H54 (cell line): ENCODE data around the gene TTK.
"Not testable (repeated sequence)": the region's sequence is repeated elsewhere in the genome, so short reads cannot be mapped to it uniquely, and the experiment has no call there.

Experiments used
- DNase-seq: peaks from one replicate; pipeline ENCODE4 v3.0.0; 2011; ENCODE audit warnings: low spot score, mixed read lengths; ENCODE audit not compliant: insufficient read length
- FAIRE-seq: peaks from 3 replicates; lab custom pipeline; 2011; peaks lifted over from hg19 to GRCh38; lab: Jason Lieb, UNC
- POLR2A ChIP-seq: IDR thresholded peaks from 2 replicates; pipeline ENCODE4 v1.6.1; 2011; ENCODE audit warnings: low read depth, mild to moderate bottlenecking, low read length

Gene TTK

DNA sequence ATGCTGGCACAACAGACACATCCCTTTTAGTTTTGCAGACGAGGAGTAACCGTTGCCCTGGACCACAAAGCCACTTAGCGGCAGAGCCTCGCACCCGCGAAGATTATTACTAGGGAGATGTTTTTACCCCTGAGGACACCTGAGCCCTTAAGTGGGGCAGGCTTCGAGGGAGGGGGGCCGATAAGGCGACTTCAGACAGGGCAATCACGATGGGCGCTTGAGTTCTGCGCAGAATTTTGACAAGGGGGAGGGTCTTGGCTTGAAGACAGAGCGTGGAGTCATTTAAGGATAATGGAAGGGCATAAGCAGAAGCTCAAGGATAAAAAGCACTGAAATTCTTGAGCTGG is 650 bp upstream of the TTK start:
- FAIRE-seq: no peak
- TF ChIP-seq POLR2A: no peak
- no peak for DNase-seq

DNA sequence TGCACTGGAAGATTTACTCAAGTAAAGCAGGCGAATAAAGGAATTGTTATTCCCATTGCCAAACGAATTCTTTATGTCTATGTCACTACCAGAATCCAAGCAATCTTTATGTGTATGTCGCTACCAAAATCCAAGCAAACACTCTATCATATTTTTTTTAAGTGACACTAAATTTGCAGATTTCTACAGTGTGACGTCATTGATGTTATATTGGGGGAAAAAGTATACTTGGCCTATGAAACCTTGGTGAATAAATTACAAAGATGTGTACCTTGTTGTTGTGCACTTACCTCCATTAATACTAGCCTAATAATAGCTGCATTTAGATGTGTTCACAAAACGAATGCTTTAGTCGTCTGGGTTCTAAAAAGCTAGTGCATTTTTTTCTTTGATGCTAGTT is 957 bp downstream of the TTK start:
- no peak for FAIRE-seq
- TF ChIP-seq POLR2A: no peak
- no peak for DNase-seq

DNA sequence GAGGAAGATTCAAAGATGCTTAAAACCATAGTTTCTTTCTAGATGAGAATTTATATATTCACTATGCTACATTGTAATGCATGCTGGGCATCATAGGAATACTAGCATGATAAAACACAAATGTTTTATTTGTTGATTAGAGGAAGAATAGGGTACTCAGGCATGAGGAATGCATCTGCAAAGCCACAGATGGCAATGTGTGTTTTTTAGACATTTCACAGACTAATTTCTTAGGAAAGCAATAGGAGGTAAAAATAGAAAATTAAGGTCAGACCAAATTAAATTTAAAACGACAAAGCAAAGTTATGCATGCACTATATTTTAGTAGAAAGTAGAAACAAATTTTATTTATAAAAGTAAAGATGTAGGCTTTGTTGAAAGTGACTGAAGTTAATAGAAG is 2.1 kb downstream of the TTK start:
- FAIRE-seq (no peak), DNase-seq (no peak)

DNA sequence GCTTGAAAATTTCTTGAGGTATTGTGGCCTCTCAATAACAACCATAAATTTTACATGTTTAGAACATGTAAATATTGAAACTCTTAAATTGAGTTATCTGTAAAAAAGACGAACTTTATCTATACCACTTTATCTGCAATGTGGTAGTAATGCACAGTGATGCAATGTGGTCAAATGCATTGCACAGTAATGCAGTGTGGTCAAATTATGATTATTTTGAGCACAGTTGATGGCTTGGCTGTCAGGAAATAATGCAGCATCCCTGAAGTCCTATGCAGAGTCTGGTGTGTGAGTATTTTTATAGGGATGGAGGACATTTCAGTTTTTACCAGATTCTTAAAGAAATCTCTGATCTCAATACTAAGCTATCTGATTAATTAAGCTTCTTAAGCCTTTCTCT is 5.1 kb downstream of the TTK start:
- DNase-seq (no peak), FAIRE-seq (no peak)
- TF ChIP-seq POLR2A: no peak

More for the DNA sequence above, 2.1 kb downstream of the TTK start:
- TF ChIP-seq POLR2A: no peak

DNA sequence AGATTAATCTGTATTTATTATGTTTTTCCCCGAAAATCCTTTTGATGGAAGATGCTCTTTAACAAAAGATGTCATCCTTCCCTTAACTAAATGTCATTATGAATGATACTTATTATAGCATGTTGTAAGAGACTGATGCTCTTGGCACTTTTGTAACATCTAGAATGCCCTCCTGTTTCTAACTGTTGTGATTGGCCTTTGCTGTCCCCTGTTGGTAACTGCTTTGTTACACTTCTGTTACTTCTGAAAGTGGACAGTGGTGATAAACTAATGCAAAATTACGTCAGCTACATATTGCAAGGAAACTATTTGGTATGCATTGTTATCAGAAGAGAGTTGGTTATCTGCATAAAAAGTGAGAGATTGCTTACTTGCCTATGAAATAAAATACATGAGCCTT is 5.8 kb downstream of the TTK start:
- TF ChIP-seq POLR2A: no peak
- DNase-seq (no peak), FAIRE-seq (peak; percentile 38)

DNA sequence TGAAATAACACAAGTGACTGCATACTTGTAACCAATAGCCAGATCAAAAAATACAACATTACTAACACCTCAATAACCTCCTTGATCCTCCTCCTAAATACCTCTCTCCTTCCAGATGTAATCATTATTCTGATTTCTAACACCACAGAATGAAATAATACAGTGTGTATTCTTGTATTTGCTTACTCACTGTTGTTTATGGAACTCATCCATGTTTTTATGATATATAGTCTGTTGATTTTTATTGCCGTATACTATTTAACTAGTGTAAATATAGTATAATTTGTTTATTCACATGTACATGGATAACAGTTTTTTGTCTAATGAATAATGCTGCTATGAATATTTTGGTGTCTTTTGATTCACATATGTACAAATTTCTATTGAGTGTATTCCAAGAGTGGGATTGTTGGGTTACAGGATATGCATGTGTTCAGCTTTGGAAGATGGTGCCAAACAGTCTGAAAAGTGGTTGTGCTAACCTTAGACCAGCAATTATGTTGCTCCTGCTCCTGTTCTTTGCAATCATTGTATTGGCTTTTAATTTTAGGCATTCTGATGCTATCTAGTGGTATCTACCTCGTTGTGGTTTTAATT is 11.5 kb downstream of the TTK start:
- peak; percentile 27 for FAIRE-seq
- no peak for TF ChIP-seq POLR2A
- DNase-seq: no peak

DNA sequence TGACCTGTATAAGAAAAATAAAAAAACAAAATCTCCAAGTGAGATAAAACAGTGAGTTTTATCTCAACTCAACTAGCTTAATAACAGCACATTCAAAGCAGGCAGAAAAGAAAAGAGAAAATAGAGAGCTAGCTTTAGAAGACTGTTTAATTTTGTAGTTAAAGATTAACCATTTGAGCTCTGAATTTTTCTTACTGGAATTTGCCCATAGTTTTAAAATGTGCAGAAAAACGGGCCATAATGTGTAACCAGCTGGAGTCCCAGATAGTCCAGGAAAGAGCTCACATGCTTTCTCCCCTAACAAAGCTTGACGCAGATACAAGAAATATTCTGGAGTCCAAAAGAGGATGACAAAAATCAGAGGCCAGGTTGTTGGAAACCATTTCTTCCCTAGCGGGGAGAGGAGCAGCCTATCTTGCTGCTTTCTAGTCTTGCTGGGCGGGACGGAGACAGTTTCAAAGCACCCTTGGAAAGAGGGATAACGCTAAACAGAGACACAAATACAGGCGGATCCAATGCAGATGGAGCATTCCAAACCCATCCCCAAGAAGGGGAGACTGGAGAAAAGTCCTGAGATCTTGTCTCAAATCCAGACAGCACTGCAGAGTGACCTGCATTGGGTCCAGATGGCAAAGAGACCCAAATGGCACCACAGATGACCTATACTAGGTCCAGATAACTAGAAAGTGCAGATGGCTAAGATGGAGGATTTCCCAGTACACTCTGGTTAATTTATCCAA is 16.1 kb downstream of the TTK start:
- no peak for DNase-seq
- no peak for TF ChIP-seq POLR2A
- FAIRE-seq: no peak

DNA sequence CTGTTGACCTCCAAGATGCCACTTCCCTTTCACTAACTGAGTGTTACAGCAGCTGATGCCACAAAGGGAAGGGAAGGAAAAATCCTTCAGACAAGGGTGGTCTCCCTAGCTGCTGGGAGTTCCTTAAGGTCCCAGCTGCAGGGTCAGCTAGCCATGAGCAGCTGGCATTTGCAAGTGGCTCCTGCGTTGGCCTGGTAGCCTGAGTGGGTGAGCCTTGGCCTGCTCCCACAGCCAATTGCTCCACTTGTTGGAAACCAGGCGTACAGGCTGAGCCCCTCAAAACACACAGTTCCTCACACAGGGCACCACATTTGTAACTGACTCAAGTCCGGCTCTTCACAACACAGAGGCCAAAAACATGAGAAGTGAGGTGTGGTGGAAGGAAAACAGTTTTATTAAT is 16.7 kb downstream of the TTK start:
- no peak for FAIRE-seq
- DNase-seq: no peak
- no peak for TF ChIP-seq POLR2A

DNA sequence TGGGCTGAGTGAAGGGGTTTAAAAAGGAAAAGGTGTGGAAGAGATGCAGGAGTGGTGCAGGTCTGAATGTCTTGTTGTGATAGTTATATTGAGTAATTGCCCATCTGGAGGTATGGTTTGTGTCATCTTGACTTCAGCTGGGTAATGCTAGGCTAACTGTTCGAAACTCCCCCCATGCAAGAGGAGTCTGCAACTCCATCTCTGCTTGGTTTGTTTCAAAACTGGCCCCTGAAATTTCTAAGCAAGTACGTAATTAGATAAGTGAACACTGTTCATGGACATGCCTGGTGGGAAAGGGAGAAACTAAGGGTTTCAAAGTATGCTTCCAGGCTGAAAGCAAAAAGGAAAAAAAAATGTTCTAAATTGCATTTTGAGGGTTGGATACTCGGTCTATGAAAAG is 17.1 kb downstream of the TTK start:
- DNase-seq: no peak
- TF ChIP-seq POLR2A: no peak
- peak; percentile 30 for FAIRE-seq

DNA sequence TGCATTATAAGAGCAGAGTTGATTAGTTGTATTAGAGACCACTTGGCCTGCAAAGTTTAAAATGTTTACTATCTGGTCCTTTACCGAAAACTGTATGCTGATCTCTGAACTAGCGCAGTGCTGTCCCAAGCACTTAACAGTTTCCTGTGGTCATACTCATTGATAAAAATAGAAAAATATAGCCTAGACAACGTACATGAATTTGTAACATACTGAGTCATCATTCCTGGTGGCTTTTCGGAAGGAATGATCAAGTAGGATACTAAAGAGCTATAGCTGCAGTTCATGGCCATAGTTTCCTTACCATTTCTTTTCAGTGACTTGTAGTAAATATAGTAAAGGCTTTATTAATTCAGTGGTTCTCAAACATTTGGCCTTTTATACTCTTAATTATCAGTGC is 18.4 kb downstream of the TTK start:
- no peak for TF ChIP-seq POLR2A
- FAIRE-seq: peak; percentile 93
- DNase-seq: peak; percentile 10

DNA sequence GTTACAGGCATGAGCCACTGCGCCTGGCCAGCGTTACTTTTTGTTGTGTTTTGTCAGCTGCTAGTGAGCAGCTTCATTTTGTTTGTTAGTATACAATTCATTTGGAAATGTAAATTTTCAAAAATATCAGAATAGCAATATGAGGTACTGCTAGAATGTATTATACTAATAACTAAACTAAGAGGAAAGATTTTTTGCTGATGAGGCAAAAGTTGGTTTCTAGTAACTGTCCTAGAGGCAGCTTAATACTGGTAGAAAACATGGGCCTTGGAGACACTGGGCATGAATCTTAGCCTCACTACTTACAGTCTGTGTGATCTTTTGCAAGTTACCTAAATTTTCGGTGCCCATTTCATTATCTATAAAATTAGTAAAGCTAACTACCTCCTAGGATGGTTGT is 24.1 kb downstream of the TTK start:
- no peak for TF ChIP-seq POLR2A
- no peak for DNase-seq
- FAIRE-seq: no peak

DNA sequence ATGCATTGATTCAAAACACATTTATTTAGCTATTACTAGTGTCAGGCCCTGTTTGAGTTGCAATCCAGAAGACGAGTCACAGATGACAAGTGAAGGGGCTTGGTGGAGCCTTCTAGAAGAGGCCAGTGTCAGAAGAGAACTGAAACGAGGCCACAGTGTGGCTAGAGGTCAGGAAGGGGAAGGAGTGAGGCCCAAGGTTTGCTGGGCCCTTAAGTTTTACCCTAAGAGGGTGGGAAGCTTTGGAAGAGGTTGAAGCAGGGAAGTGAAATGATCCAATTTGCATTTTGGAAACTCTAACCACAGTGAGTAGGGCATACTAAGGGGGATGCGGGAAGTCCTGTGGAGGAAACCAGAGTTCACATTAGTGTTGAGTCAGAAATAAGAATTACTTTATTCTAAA is 25.0 kb downstream of the TTK start:
- no peak for TF ChIP-seq POLR2A
- no peak for FAIRE-seq
- no peak for DNase-seq

DNA sequence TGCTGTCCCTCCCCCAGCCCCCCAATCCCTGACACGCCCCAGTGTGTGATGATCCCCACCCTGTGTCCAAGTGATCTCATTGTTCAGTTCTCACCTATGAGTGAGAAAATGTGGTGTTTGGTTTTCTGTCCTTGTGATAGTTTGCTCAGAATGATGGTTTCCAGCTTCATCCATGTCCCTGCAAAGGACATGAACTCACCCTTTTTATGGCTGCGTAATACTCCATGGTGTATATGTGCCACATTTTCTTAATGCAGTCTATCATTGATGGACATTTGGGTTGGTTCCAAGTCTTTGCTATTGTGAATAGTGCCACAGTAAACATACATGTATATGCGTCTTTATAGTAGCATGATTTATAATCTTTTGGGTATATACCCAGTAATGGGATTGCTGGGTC is 43.8 kb downstream of the TTK start:
- not testable (repeated sequence) for DNase-seq, FAIRE-seq

DNA sequence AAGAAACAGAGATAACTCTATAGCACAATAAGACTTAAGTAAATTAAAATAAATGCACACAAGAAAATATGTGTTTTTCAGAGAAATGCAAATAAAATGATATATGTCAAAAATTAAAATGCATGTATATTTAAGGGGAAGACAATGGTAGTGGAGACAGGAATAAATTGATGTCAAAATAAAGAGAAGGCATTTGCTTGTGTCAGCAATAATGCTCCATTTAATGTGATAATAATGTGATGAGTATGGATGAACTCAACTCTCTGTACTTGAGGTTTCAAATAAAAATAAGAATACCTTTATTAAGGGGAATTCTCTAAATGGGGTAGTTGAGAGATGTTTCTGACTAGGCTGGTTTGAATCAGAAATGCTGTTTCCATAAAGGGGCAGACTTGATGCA is 56.3 kb downstream of the TTK start:
- DNase-seq (no peak), FAIRE-seq (no peak)
- TF ChIP-seq POLR2A: no peak

DNA sequence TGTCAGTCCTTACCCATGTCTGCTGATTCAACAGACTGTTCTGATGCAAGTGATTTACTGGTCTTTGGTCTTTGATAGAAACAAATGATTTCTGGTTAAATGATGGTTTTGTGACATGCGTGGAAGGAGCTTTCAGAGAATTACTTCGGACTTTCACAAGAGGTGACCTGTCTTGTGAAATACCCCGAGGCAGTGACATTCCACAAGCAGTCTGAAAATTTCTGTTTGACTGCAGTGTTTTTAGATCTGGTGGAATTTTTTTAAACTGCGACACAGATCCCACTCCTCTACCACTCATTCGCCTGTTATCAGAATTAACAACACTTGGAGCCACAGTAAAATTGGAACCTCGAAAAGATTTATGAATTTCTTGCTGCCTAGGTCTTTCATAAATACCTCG is 63.7 kb downstream of the TTK start:
- DNase-seq, FAIRE-seq: not testable (repeated sequence)

DNA sequence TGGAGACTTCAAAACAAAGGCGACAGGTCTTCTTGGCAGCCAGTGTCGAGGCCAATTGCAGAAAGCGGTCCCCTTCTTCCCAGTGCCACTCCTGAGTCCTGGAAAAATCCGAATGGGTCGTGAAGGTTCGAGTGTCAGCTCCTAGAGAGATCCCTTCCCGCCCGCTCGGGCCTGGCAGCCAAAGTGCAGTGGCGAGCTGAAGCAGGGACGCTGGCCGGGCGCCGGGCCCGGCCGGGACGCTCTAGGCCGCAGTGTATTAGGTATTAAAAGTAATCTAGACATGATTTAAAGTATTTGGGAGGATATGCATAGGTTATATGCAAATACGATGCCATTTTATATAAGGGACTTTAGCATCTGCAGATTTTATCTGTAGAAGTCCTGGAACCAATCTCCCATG is 66.0 kb downstream of the TTK start:
- not testable (repeated sequence) for FAIRE-seq, DNase-seq
